A673 (cell line): ENCODE measurements around the gene UBE2L3. TPM values are rescaled to one million over a fixed set of nuclear protein-coding genes. Genes with fewer than 3 reads are reported as not detected.
A peak's percentile ranks its signal among the peaks of the same experiment; 100 is the strongest.
"Not testable (repeated sequence)": the region's sequence is repeated elsewhere in the genome, so short reads cannot be mapped to it uniquely, and the experiment has no call there.

Source experiments
- Bru-seq: library from RNA; stranded (reverse); fragments of 400-500 nt; gene quantifications from one replicate; lab custom pipeline; 2021; lab: Mats Ljungman, UMichigan
- BruChase-seq, 2 experiments: library from RNA; stranded (reverse); fragments of 400-500 nt; gene quantifications; one replicate each; lab custom pipeline; 2021; lab: Mats Ljungman, UMichigan
- BruUV-seq: library from RNA; stranded (reverse); fragments of 400-500 nt; replicated peaks from 2 replicates; lab custom pipeline; 2021; lab: Mats Ljungman, UMichigan
- CTCF ChIA-PET: fragments of 300-600 bp; sonication (Branson Sonifier 250); formaldehyde crosslinking; loops from one replicate; lab custom pipeline; 2022; ENCODE audit warnings: antibody characterized with exemption; lab: Charles Lee
- POLR2A ChIA-PET: fragments of 300-600 bp; sonication (Branson Sonifier 250); formaldehyde crosslinking; loops from one replicate; lab custom pipeline; 2022; ENCODE audit warnings: antibody characterized with exemption; ENCODE audit not compliant: low non-redundant PET; lab: Charles Lee
- DNase-seq: peaks from one replicate; pipeline ENCODE4 v3.0.0-alpha.2; 2015; ENCODE audit warnings: low spot score
- H3K27ac ChIP-seq: fragments of 200-600 bp; sonication (generic); 2 replicates; pipeline ENCODE4 v1.5.1; 2016; ENCODE audit warnings: mixed run types, low read depth, mild to moderate bottlenecking, mixed read lengths, antibody characterized with exemption, low read length; ENCODE audit not compliant: poor library complexity, severe bottlenecking
- H3K27me3 ChIP-seq: fragments of 200-600 bp; sonication (generic); replicated peaks from 2 replicates; pipeline ENCODE4 v1.6.1; 2017; ENCODE audit warnings: mixed run types, low read depth, mild to moderate bottlenecking, mixed read lengths, antibody characterized with exemption, low read length; ENCODE audit not compliant: insufficient read depth, poor library complexity
- H3K36me3 ChIP-seq: fragments of 200-600 bp; sonication (generic); 2 replicates; pipeline ENCODE4 v1.6.1; 2016; ENCODE audit warnings: mixed run types, mild to moderate bottlenecking, mixed read lengths, antibody characterized with exemption, low read length; ENCODE audit not compliant: insufficient read depth, poor library complexity, severe bottlenecking
- H3K4me1 ChIP-seq: fragments of 200-600 bp; sonication (generic); 2 replicates; pipeline ENCODE4 v1.6.1; 2017; ENCODE audit warnings: mixed run types, mild to moderate bottlenecking, mixed read lengths, antibody characterized with exemption, low read length; ENCODE audit not compliant: insufficient read depth, poor library complexity, severe bottlenecking
- H3K4me3 ChIP-seq: fragments of 200-600 bp; sonication (generic); 2 replicates; pipeline ENCODE4 v1.5.1; 2016; ENCODE audit warnings: low read depth, mixed run types, mild to moderate bottlenecking, mixed read lengths, low read length; ENCODE audit not compliant: poor library complexity, severe bottlenecking
- H3K9me3 ChIP-seq: fragments of 200-600 bp; sonication (generic); 2 replicates; pipeline ENCODE4 v1.6.1; 2016; ENCODE audit warnings: mixed run types, low read depth, mild to moderate bottlenecking, mixed read lengths, antibody characterized with exemption, low read length; ENCODE audit not compliant: poor library complexity, severe bottlenecking
- EZH2 ChIP-seq: fragments of 200-600 bp; sonication (generic); IDR thresholded peaks from 2 replicates; pipeline ENCODE4 v1.6.1; 2017; ENCODE audit warnings: borderline replicate concordance, low read depth, mild to moderate bottlenecking, mixed read lengths, antibody characterized with exemption, low read length; ENCODE audit not compliant: poor library complexity, severe bottlenecking
- intact Hi-C: fragments of 100-400 bp; cut with micrococcal nuclease; formaldehyde crosslinking; loops from one replicate; pipeline ENCODE4 v1.10.0; 2022; ENCODE audit not compliant: unreplicated experiment
- long read RNA-seq: library from polyadenylated mRNA; stranded (forward); transcript quantifications from one replicate; pipeline ENCODE4 v2.0.0, GENCODE V29; 2022
- total RNA-seq: library from RNA; stranded (reverse); gene quantifications from 2 replicates; pipeline ENCODE4 v1.2.3, GENCODE V29; 2021
- TF ChIP-seq, protein P1 (sequence below): fragments of 300-800, 200-600 bp; sonication (generic); conservative IDR thresholded peaks from 2 replicates; pipeline ENCODE4 v1.5.1; 2017; ENCODE audit warnings: low read depth, mild to moderate bottlenecking, antibody characterized with exemption, low read length, moderate library complexity, mixed read lengths

UBE2L3 gene
- 111 and 118 TPM in 2 replicates for total RNA-seq
- percentile 84 among the genes with signal in this experiment for Bru-seq, nascent RNA
- BruChase-seq, experiment 1, labeled RNA remaining after a 2-hour chase = percentile 81 among the genes with signal in this experiment
- BruChase-seq, experiment 2, labeled RNA remaining after a 6-hour chase = percentile 91 among the genes with signal in this experiment
- long read RNA-seq, transcript UBE2L3-204 (3 exons, 2,932 nt) = minor isoform, 11 of 471 reads
- long read RNA-seq, transcript UBE2L3-201 (4 exons, 3,028 nt) = major isoform, 436 of 471 reads
- long read RNA-seq, partial matches to known transcripts = 3 of 471 reads
- long read RNA-seq, other reads (novel, unspliced or antisense) = 18 of 471 reads

- DNase-seq = peak; percentile 93
- Histone ChIP-seq H3K9me3 (no peaks in the 10 kb centered on the region), H3K4me1 (peaks cover 19% of the 10 kb centered on the region), H3K27ac (peak within 1 kb of the TSS; percentile 99), H3K27me3 (no peaks in the 10 kb centered on the region), H3K36me3 (no peaks in the 10 kb centered on the region), H3K4me3 (peak within 1 kb of the TSS; percentile 97)
- intact Hi-C loops = no loop called here
- no TSS peak for BruUV-seq
- CTCF ChIA-PET = no interaction called here
- POLR2A ChIA-PET = no interaction called here
- TF ChIP-seq, protein P1, sequence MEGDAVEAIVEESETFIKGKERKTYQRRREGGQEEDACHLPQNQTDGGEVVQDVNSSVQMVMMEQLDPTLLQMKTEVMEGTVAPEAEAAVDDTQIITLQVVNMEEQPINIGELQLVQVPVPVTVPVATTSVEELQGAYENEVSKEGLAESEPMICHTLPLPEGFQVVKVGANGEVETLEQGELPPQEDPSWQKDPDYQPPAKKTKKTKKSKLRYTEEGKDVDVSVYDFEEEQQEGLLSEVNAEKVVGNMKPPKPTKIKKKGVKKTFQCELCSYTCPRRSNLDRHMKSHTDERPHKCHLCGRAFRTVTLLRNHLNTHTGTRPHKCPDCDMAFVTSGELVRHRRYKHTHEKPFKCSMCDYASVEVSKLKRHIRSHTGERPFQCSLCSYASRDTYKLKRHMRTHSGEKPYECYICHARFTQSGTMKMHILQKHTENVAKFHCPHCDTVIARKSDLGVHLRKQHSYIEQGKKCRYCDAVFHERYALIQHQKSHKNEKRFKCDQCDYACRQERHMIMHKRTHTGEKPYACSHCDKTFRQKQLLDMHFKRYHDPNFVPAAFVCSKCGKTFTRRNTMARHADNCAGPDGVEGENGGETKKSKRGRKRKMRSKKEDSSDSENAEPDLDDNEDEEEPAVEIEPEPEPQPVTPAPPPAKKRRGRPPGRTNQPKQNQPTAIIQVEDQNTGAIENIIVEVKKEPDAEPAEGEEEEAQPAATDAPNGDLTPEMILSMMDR = no peak
- TF ChIP-seq EZH2 = no peak
Measured at GRCh38 chr22:21567456-21568346, at the start of gene UBE2L3. Gene UBE2L3, plus strand, starts transcription at chr22:21567714. Its CDS starts 31 bp downstream, at chr22:21567745.

- intact Hi-C loops, H3K27ac ChIP-seq, H3K27me3 ChIP-seq, DNase-seq, H3K4me1 ChIP-seq, H3K36me3 ChIP-seq, POLR2A ChIA-PET, BruUV-seq, H3K9me3 ChIP-seq, CTCF ChIA-PET, H3K4me3 ChIP-seq: not testable (repeated sequence)
Measured at GRCh38 chr22:21526705-21527500, 40.6 kb upstream of the UBE2L3 start.

DNA sequence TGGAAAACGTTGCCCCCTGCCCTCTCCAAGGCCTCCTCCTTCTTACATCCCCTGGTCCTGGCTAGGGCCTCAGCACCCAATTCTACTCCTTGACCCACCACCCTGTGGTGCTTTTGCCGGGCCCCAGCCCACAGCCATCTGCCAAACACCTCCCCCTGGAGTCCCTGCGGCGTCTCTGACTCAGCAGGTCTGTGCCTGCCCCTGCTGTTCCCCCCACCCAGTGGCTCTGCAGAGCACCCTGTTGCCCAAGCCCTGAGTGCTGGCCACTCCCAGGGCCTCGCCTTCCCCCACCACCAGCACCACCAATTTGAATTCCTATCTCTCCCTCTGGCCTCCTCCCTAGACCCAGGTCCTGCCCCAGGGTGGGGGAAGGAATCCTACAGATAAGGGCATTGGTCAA, 36.0 kb upstream of the UBE2L3 start:
- DNase-seq, CTCF ChIA-PET, H3K36me3 ChIP-seq, H3K4me1 ChIP-seq, POLR2A ChIA-PET, H3K27me3 ChIP-seq, H3K27ac ChIP-seq, intact Hi-C loops, BruUV-seq, H3K9me3 ChIP-seq, H3K4me3 ChIP-seq: not testable (repeated sequence)

DNA sequence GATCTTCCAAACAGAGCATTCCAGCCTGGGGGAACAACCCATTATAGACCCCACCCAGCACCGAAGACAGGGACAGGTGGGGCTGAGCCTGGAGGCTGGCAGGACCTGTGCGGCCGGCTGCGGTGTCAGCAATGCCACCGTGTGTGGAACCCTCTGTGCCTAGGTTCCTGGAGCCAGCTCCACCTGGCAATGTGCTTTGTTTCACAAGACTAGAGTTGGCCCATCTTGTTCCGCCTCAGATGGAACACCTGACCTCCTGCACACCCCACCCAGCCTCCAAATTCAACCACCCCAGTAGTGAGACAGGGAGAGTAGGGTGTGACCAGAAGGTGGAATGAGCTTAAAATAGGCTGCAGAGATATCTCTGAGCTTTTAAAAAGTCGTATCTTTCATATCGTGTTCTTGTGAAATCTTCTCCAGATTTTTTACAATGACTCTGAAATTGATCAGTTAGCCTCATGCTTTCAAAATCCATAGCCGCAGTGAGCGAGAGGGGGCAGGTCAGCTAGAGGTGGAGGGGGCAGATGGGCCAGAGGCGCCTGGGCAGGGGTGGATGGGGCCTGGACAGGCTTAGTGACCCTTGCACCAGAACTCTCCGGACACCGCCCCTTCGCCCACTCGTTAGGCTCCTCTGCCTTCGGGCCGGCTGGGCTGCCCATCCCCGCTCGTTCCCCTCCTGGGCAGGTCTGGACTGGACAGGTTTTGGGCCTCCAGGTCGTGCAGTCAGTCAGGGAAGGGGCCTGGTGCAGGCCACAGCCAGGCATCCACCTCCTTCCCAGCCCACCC, 34.5 kb upstream of the UBE2L3 start:
- H3K27me3 ChIP-seq, BruUV-seq, H3K36me3 ChIP-seq, intact Hi-C loops, H3K9me3 ChIP-seq, H3K4me3 ChIP-seq, DNase-seq, CTCF ChIA-PET, H3K27ac ChIP-seq, POLR2A ChIA-PET, H3K4me1 ChIP-seq: not testable (repeated sequence)

DNA sequence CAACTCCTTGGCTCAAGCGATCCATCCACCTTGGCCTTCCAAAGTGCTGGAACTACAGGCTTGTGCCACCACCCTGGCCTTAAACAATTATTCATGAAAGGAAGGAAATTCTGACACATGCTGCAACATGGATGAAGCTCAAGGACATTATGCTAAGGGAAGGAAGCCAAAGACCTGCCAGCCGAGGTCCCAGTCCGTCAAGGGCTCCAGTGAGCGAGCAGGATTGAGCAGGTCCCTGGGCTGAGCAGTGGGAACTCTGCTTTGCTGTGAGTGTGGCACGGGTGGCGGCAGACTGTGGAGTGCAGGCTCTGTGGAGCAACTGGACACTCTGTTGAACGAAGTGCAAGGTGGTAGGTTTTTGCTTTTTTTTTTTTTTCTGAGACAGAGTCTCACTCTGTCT, 27.7 kb upstream of the UBE2L3 start:
- DNase-seq, H3K27me3 ChIP-seq, intact Hi-C loops, POLR2A ChIA-PET, H3K9me3 ChIP-seq, H3K4me1 ChIP-seq, H3K27ac ChIP-seq, H3K36me3 ChIP-seq, CTCF ChIA-PET, H3K4me3 ChIP-seq, BruUV-seq: not testable (repeated sequence)
